RWPE1 (cell line): ENCODE data around the gene C1orf216.

Experiments
- CTCF ChIA-PET: fragments of 350-600 bp; sonication (Branson Sonifier 250); formaldehyde crosslinking; extraction: SDS; loops from one replicate; lab custom pipeline; 2021; lab: Yijun Ruan, JAX
- POLR2A ChIA-PET: fragments of 400-600 bp; formaldehyde crosslinking; extraction: SDS; loops from one replicate; lab custom pipeline; 2020; ENCODE audit warnings: antibody characterized with exemption; ENCODE audit not compliant: low non-redundant PET; lab: Yijun Ruan, JAX
- DNase-seq: peaks from one replicate; pipeline ENCODE4 v3.0.0; 2012; ENCODE audit warnings: low spot score
- H3K27ac ChIP-seq: fragments of 450-650 bp; 2 replicates; pipeline ENCODE4 v1.5.1; 2017
- CTCF ChIP-seq: fragments of 450-650 bp; conservative IDR thresholded peaks from 2 replicates; pipeline ENCODE4 v1.5.1; 2017; ENCODE audit warnings: low read depth, mild to moderate bottlenecking

The C1orf216 gene

GRCh38 chr1:35674111-35674510, 44.6 kb downstream of the C1orf216 start:
- POLR2A ChIA-PET = no interaction called here

DNA sequence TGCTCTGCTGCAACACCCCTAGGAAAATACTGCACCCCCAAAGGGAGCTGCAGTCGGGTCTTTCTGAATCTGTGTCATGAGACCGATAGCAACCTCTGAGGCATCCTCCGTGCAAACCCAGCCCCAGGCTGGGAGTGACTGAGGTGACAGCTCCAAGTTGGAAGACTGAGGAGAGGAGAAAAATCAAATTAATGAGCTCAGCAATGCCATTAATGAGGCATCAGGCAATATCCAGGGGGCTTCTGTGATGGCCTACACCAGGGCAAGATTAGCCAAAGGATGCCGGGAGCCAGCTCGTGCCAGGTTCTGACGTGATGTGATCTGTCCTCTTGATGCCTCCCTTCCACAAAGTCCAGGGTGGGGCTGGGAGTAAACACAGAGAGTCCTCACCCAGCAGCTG, 46.6 kb downstream of the C1orf216 start:
- no peak for TF ChIP-seq CTCF
- H3K27ac ChIP-seq = no peak overlapping the region
- ChIA-PET CTCF (no interaction called here), POLR2A (no interaction called here)
- no peak for DNase-seq

More at GRCh38 chr1:35674111-35674510, 44.6 kb downstream of the C1orf216 start:
- H3K27ac ChIP-seq = no peak overlapping the region
- TF ChIP-seq CTCF = no peak
- no peak for DNase-seq
- CTCF ChIA-PET = no interaction called here

GRCh38 chr1:35668506-35668905, 50.2 kb downstream of the C1orf216 start:
- no peak for TF ChIP-seq CTCF
- no peak overlapping the region for H3K27ac ChIP-seq
- no peak for DNase-seq
- CTCF ChIA-PET = interaction anchor here (0.6 kb wide), 1 partner anchor 13 kb away, joined by 3 read pairs; no protein-coding TSS in a partner anchor
- POLR2A ChIA-PET = no interaction called here

DNA sequence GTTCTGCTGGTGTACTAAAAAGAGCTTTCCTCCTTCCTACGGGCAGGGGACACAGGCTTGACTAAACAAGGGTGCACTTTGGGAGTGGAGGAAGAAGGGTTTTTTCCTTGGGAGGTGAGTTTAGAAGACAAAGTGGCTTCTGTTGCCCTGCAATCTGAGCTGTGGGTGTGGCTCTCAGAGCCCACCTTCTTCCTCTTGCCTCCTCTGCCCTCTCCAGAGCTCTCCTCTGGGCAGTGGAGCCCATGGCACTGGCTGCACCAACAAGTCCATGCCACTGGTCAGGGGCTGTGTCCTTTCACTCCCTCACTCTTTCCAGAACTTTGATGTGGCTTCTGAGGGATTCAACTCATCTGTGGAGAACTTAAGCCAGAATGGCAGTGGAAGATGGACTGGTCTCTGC, 51.8 kb downstream of the C1orf216 start:
- ChIA-PET POLR2A (no interaction called here), CTCF (interaction anchor here (1.1 kb wide), 1 partner anchor 103 kb away, joined by 3 read pairs; no protein-coding TSS in a partner anchor)
- no peak for TF ChIP-seq CTCF
- H3K27ac ChIP-seq = no peak overlapping the region
- no peak for DNase-seq

GRCh38 chr1:35666216-35666615, 52.5 kb downstream of the C1orf216 start:
- POLR2A ChIA-PET = no interaction called here

More at GRCh38 chr1:35666216-35666615, 52.5 kb downstream of the C1orf216 start:
- TF ChIP-seq CTCF = no peak
- DNase-seq = no peak
- H3K27ac ChIP-seq = no peak overlapping the region
- CTCF ChIA-PET = interaction anchor here (0.6 to 1.1 kb wide), 2 partner anchors 61 to 102 kb away, joined by 3 read pairs; no protein-coding TSS in a partner anchor
